K562 (cell line): Measurements from ENCODE around the gene ACTR1B.

Experiments
- CBFB ChIP-seq: sonication (generic); formaldehyde crosslinking; IDR thresholded peaks from 2 replicates; pipeline ENCODE4 v1.4.0; 2020; ENCODE audit warnings: mild to moderate bottlenecking, missing genetic modification reagents
- EGR1 ChIP-seq: fragments of 450-650 bp; conservative IDR thresholded peaks from 2 replicates; pipeline ENCODE4 v1.6.1; 2017; ENCODE audit warnings: mild to moderate bottlenecking
- EZH2 ChIP-seq: IDR thresholded peaks from 2 replicates; pipeline ENCODE4 v1.6.1; 2012; ENCODE audit warnings: low read depth, mild to moderate bottlenecking, inconsistent platforms, low read length, borderline replicate concordance
- FOXM1 ChIP-seq, 2 experiments: fragments of 450-650 bp in 1 of 2; sonication (generic) in 1 of 2; formaldehyde crosslinking in 1 of 2; IDR thresholded peaks; 2 replicates each; pipeline versions ENCODE4 v1.6.1 to v1.9.0; 2017 to 2022; ENCODE audit warnings: low read depth in 2 of 2, mild to moderate bottlenecking in 2 of 2, missing genetic modification reagents in 1 of 2, moderate library complexity in 1 of 2
- HDGF ChIP-seq: fragments of 450-650 bp; IDR thresholded peaks from 2 replicates; pipeline ENCODE4 v1.6.1; 2016
- IRF2 ChIP-seq: sonication (generic); formaldehyde crosslinking; IDR thresholded peaks from 2 replicates; pipeline ENCODE4 v1.8.1; 2022; ENCODE audit warnings: mild to moderate bottlenecking, missing genetic modification reagents
- KDM1A ChIP-seq, 2 experiments: fragments of 450-650 bp; IDR thresholded peaks; 2 replicates each; pipeline ENCODE4 v1.6.1; 2016; ENCODE audit warnings: mild to moderate bottlenecking in 2 of 2
- MBD2 ChIP-seq: sonication (generic); IDR thresholded peaks from 2 replicates; pipeline ENCODE4 v1.6.1; 2016; ENCODE audit warnings: low read depth, borderline replicate concordance
- ZNF174 ChIP-seq: fragments of 250-450 bp; sonication (Bioruptor Pico); IDR thresholded peaks from 2 replicates; pipeline ENCODE4 v1.4.0; 2020; ENCODE audit warnings: mild to moderate bottlenecking
- TF ChIP-seq, protein P1 (sequence below): IDR thresholded peaks from 2 replicates; pipeline ENCODE4 v1.6.1; 2012; ENCODE audit warnings: low read depth, low read length, improper control_type of control experiment, borderline replicate concordance
- TF ChIP-seq, protein P2 (sequence below), 3 experiments: IDR thresholded peaks in 2 of 3; conservative IDR thresholded peaks in 1 of 3; 2 replicates each; pipeline ENCODE4 v1.5.1; 2011 to 2012; ENCODE audit warnings: low read length in 3 of 3, mild to moderate bottlenecking in 3 of 3, control low read depth in 2 of 3, improper control_type of control experiment in 1 of 3, inconsistent platforms in 1 of 3, low read depth in 1 of 3, mixed read lengths in 1 of 3, moderate library complexity in 1 of 3; ENCODE audit not compliant: insufficient read depth in 2 of 3

DNA sequence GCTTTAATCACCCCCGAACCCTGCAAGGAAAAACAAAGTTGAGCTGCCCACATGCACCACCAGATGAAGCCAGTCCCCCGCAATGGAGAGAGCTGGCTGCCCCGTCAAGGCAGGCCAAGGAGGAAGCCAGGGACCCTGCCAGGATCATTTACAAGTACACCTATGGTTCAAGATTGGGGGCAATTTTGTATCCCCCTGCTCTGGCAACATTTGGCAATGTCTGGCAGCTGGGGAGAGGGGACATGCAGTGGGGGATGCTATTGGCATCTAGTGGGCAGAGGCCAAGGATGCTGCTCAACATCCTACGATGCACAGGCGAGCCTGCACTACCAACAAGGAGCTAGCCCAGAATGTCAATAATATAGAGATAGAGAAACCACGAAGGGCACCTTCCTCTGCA lies 1.9 kb downstream of the ACTR1B start:
- TF ChIP-seq CBFB (CRISPR knock-in tag) (no peak), ZNF174 (no peak), KDM1A (IDR thresholded peaks at IDR 0.05) (no peak), IRF2 (CRISPR knock-in tag) (no peak), FOXM1 (IDR thresholded peaks at IDR 0.05; ENCODE audit: low read depth) (no peak), FOXM1 (CRISPR knock-in tag; IDR thresholded peaks at IDR 0.05; ENCODE audit: low read depth) (no peak), HDGF (no peak), EZH2 (no peak), MBD2 (no peak), EGR1 (no peak)
- TF ChIP-seq, protein P1, sequence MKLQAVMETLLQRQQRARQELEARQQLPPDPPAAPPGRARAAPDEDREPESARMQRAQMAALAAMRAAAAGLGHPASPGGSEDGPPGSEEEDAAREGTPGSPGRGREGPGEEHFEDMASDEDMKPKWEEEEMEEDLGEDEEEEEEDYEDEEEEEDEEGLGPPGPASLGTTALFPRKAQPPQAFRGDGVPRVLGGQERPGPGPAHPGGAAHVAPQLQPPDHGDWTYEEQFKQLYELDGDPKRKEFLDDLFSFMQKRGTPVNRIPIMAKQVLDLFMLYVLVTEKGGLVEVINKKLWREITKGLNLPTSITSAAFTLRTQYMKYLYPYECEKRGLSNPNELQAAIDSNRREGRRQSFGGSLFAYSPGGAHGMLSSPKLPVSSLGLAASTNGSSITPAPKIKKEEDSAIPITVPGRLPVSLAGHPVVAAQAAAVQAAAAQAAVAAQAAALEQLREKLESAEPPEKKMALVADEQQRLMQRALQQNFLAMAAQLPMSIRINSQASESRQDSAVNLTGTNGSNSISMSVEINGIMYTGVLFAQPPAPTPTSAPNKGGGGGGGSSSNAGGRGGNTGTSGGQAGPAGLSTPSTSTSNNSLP: no peak
- TF ChIP-seq, protein P2, sequence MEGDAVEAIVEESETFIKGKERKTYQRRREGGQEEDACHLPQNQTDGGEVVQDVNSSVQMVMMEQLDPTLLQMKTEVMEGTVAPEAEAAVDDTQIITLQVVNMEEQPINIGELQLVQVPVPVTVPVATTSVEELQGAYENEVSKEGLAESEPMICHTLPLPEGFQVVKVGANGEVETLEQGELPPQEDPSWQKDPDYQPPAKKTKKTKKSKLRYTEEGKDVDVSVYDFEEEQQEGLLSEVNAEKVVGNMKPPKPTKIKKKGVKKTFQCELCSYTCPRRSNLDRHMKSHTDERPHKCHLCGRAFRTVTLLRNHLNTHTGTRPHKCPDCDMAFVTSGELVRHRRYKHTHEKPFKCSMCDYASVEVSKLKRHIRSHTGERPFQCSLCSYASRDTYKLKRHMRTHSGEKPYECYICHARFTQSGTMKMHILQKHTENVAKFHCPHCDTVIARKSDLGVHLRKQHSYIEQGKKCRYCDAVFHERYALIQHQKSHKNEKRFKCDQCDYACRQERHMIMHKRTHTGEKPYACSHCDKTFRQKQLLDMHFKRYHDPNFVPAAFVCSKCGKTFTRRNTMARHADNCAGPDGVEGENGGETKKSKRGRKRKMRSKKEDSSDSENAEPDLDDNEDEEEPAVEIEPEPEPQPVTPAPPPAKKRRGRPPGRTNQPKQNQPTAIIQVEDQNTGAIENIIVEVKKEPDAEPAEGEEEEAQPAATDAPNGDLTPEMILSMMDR (IDR thresholded peaks at IDR 0.05 in 2 of 3, conservative IDR thresholded peaks at IDR 0.05 in 1 of 3; ENCODE audit: insufficient read depth in 2 of 3, low read depth in 1 of 3, low read length in 3 of 3): no peak
